AG04450 (cell line): ENCODE data around the gene PSD. TPM values are rescaled to one million over a fixed set of nuclear protein-coding genes. Genes with fewer than 3 reads are reported as not detected.

Source experiments
- CTCF ChIA-PET: fragments of 300-600, 350-600 bp; formaldehyde crosslinking; extraction: SDS; loops from one replicate; lab custom pipeline; 2022; ENCODE audit warnings: antibody characterized with exemption, inconsistent platforms; lab: Charles Lee
- POLR2A ChIA-PET: fragments of 350-600 bp; formaldehyde crosslinking; extraction: SDS; loops from one replicate; lab custom pipeline; 2021; ENCODE audit warnings: antibody characterized with exemption, inconsistent platforms; lab: Yijun Ruan, JAX
- DNase-seq: peaks from one replicate; pipeline ENCODE4 v3.0.0-alpha.2; 2011; ENCODE audit warnings: low read depth, low spot score
- H3K27ac ChIP-seq: one replicate; pipeline ENCODE4 v1.5.1; 2012; ENCODE audit warnings: low read depth, low read length, control low read depth
- H3K27me3 ChIP-seq: one replicate; pipeline ENCODE4 v1.6.0; 2012; ENCODE audit warnings: low read length; ENCODE audit not compliant: control insufficient read depth, insufficient read depth
- H3K4me3 ChIP-seq: 2 replicates; pipeline ENCODE4 v1.5.1; 2011; ENCODE audit warnings: mild to moderate bottlenecking, low read depth, low read length, control low read depth
- H3K9me3 ChIP-seq: 2 replicates; pipeline ENCODE4 v1.5.1; 2012; ENCODE audit warnings: low read length; ENCODE audit not compliant: control insufficient read depth, insufficient read depth
- CTCF ChIP-seq: IDR thresholded peaks from 2 replicates; pipeline ENCODE4 v1.5.1; 2011; ENCODE audit warnings: low read depth, low read length, control low read depth, inconsistent platforms
- polyA plus RNA-seq: library from polyadenylated mRNA; depleted of rRNA; stranded (reverse); fragments of >200 nt; gene quantifications from 2 replicates; pipeline ENCODE4 v1.2.3, GENCODE V29; 2011

The PSD gene
- polyA plus RNA-seq, 1 experiment = 5.5 TPM

GRCh38 chr10:102421507-102421756 lies 2.8 kb upstream of the PSD start:
- H3K27ac ChIP-seq = no peak overlapping the region
- ChIA-PET POLR2A (interaction anchor here (0.5 to 3.3 kb wide), 7 partner anchors 11 to 252 kb away, joined by 3 to 31 read pairs (median 5); partner anchors contain the start of genes C10orf95 and CUEDC2), CTCF (interaction anchor here (1.0 to 5.0 kb wide), 7 partner anchors 11 to 252 kb away, joined by 3 to 33 read pairs (median 14); partner anchors contain the start of genes CUEDC2 and NFKB2)
- DNase-seq = no peak
- peak overlapping the region; percentile 92 for H3K4me3 ChIP-seq
- H3K9me3 ChIP-seq = no peaks in the 10 kb centered on the region; the same call in 1 of the 2 replicates
- TF ChIP-seq CTCF = no peak
- peaks cover 17% of the 10 kb centered on the region for H3K27me3 ChIP-seq

- H3K27ac ChIP-seq = peak within 1 kb of the TSS; percentile 84
- H3K27me3 ChIP-seq = peaks cover 22% of the 10 kb centered on the region
- no peaks in the 10 kb centered on the region; the same call in 1 of the 2 replicates for H3K9me3 ChIP-seq
- TF ChIP-seq CTCF = no peak
- peak within 1 kb of the TSS; percentile 92 for H3K4me3 ChIP-seq
- CTCF ChIA-PET = interaction anchor here (1.6 to 5.0 kb wide), 3 partner anchors 21 to 191 kb away, joined by 7 to 33 read pairs (median 8); no protein-coding TSS in a partner anchor
- POLR2A ChIA-PET = interaction anchor here (0.5 to 3.3 kb wide), 7 partner anchors 12 to 251 kb away, joined by 3 to 31 read pairs (median 5); partner anchors contain the start of gene CUEDC2
- DNase-seq = peak; percentile 92
Measured at GRCh38 chr10:102420714-102421506, 2.3 kb upstream of the PSD start, which contains the start of gene FBXL15. TSS of gene FBXL15 (plus strand) at chr10:102420836. CDS start at chr10:102421130, 294 bp downstream.

GRCh38 chr10:102420181-102420713 lies 1.7 kb upstream of the PSD start:
- CTCF ChIA-PET = interaction anchor here (0.8 to 5.0 kb wide), 4 partner anchors 20 to 250 kb away, joined by 4 to 33 read pairs (median 8); no protein-coding TSS in a partner anchor
- no peak for DNase-seq
- H3K27ac ChIP-seq = peak overlapping the region; percentile 84
- POLR2A ChIA-PET = interaction anchor here (0.8 to 3.3 kb wide), 4 partner anchors 12 to 251 kb away, joined by 3 to 31 read pairs (median 8); partner anchors contain the start of gene CUEDC2
- no peak for TF ChIP-seq CTCF
- no peaks in the 10 kb centered on the region; the same call in 1 of the 2 replicates for H3K9me3 ChIP-seq
- H3K27me3 ChIP-seq = peaks cover 27% of the 10 kb centered on the region
- peak overlapping the region; percentile 92 for H3K4me3 ChIP-seq

GRCh38 chr10:102419269-102420180 lies 940 bp upstream of the PSD start:
- Histone ChIP-seq H3K4me3 (peak overlapping the region; percentile 92), H3K27me3 (peaks cover 35% of the 10 kb centered on the region), H3K9me3 (no peaks in the 10 kb centered on the region; the same call in 1 of the 2 replicates), H3K27ac (no peak overlapping the region)
- POLR2A ChIA-PET = no interaction called here
- no peak for DNase-seq
- TF ChIP-seq CTCF = no peak
- CTCF ChIA-PET = interaction anchor here (0.8 to 5.0 kb wide), 4 partner anchors 20 to 250 kb away, joined by 4 to 33 read pairs (median 8); no protein-coding TSS in a partner anchor
